ENCODE measurements around the gene RIN2.

Gene RIN2, protein sequence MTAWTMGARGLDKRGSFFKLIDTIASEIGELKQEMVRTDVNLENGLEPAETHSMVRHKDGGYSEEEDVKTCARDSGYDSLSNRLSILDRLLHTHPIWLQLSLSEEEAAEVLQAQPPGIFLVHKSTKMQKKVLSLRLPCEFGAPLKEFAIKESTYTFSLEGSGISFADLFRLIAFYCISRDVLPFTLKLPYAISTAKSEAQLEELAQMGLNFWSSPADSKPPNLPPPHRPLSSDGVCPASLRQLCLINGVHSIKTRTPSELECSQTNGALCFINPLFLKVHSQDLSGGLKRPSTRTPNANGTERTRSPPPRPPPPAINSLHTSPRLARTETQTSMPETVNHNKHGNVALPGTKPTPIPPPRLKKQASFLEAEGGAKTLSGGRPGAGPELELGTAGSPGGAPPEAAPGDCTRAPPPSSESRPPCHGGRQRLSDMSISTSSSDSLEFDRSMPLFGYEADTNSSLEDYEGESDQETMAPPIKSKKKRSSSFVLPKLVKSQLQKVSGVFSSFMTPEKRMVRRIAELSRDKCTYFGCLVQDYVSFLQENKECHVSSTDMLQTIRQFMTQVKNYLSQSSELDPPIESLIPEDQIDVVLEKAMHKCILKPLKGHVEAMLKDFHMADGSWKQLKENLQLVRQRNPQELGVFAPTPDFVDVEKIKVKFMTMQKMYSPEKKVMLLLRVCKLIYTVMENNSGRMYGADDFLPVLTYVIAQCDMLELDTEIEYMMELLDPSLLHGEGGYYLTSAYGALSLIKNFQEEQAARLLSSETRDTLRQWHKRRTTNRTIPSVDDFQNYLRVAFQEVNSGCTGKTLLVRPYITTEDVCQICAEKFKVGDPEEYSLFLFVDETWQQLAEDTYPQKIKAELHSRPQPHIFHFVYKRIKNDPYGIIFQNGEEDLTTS

DNA sequence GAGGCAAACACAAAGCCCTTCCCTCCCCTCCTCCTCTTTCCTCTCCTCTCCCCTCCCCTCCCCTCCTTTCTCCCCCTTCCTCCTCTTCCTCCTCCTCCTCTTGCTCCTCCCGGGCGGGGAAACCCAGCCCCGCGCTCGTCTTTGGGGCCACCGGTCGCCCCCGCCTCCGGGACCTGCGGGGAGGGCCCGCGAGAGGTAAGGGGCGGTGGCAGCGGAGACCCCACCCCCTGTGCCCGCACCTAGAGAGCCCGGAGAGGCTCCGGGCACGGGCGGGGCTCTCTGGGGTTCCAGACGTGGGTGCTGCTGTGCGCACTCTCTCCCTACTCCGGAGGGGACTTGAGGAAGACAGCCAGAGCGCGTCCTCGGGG, at the start of gene RIN2:
Gene RIN2 (plus strand): TSS at position 126 of the 368 bp plus-strand sequence. CDS start 131,344 bp downstream, outside the sequence.
- no peak for DNase-seq

DNA sequence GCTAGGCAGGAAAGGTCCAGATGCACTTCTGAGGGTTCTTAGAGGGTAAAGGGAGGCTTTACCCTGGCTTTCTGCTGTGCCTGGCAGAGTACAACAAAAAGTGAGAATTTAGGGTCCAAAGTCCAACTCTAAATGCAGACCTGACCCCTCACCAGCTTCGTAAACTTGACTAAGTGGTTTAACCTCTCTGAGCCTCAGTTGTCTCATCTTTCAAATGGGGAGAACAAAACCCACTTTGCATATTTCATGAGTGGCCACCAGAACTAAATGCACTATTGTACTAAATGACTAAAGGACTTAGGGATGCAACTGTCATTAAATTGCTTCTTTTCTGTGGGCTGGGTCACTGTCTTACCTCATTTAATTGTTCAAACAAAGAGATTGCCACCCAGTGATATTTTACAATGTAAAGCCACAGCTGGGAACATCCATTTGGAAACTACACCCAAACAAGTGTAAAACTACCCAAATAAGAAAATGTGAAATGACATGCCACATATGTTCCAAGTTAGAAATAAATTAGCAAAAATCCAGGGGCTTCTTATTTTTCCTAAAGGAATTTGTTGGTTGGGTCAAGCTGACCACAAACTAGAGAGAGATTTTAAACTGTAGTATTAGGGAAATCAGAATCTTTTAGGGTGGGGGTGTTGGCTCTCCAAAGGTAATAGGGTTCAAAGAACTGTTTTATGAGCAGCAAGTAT, 48.3 kb upstream of the RIN2 start:
- DNase-seq, result no peak

DNA sequence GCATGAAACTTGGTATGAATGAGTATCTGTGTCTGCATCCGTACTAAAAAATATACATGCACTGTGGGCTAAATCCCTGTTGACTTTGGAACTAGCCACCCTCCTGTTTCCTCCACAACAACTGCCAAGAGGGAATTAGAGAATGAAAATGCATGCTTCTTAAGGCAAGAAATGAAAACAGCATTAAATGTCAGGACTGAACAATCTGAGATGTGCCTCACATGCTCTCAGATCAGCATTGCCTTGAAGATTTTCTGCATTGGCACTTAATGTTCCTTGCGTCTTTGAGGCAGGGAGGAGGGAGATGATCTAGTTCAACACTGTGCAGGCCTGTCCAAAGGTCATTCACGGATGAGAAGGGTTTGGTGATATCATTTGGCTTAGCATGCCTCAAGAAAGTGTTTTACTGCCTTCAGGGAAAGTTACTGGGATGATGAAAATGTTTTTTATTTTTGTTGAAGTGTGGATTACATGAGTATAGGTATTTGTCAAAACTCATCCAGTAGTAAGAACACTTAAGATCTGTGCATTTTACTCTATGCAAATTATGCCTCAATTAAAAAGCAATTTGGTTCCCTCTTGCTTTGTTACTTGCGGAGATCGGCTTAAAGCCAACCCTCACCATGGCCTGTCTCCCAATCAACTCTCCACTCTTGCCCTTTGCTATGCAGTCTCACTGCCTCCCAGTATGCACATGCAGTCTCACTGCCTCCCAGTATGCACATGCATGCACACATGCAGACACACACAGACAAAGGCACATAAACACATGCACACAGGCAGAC, 47.5 kb upstream of the RIN2 start:
- no peak for DNase-seq

DNA sequence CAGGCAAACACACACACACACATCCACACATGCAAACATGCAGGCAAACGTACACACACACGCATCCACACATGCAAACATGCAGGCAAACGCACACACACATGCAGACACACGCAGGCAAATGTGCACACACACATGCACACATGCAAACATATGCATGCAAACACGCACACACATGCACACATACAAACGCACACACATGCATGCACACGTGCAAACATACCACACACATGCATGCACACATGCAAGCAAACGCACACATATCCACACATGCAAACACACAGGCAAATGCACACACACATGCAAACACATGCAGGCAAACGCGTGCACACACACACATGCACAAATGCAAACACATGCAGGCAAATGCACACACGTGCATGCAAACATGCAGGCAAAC, 46.9 kb upstream of the RIN2 start:
- no peak for DNase-seq

DNA sequence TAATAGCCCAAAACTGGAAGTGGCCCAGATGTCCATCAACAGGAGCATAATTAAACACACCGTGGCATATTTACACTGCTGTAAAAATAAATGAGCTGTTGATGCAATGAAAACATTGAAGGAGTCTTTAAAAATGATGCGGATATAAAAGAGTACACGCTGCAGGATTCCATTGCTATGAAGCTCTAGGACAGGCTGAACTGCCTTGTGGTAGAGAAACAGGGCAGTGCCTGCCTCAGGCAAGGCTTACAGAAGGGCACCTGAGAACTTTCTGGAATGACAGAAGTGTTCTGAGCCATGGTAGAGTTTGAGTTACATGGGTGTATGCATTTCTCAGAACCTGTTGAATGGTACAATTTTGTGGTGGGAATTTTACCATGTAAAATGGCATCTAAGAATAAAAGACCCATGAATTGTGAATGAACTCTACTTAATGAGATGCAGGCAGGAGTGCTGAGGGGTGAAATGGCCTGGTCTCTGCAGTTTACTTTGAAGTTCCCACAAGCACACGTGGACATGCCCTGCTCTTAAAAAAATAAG, 45.3 kb upstream of the RIN2 start:
- no peak for DNase-seq

DNA sequence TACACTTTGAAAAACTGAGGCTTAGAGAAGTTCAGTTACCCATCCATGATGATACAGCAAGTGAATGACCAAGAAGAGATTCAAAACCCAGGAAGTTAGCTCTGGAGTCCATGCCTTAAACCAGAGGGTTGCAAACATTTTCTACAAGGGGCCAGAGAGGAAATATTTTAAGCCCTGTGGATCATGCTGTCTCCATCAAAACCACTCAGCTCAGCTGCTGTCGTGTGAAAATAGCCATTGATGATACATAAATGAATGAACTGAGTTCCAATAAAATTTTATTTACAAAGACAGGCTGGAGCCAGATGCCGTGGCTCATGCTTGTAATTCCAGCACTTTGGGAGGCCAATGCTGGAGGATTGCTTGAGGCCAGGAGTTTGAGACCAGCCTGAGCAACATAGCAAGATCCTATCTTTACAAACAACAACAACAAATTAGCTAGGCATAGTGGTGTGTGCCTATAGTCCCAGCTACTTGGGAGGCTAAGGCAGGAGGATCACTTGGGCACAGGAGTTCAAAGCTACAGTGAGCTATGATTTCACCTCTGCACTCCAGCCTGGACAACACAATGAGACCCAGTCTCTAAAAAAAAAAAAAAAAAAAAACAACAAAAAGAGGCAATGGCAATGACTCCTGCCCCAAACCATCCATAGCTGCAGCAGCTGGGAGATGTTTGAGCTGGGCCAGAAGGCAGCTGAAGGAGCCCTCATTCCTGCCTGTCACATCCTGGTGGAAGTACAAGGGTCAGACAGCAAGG, 44.1 kb upstream of the RIN2 start:
- no peak for DNase-seq

DNA sequence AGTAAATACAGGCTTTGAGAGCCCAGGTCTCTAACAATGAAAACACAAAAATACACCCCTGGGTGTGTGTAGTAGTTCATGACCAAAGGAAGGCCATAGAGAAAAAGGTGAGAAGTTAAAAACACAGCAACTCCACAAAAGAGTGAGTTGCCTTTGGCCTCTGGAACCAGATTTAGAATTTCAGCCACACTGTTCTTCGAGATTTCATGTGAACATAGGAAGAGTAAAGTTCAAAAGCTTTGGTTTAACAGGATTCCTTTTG, 43.5 kb upstream of the RIN2 start:
- DNase-seq, result no peak

DNA sequence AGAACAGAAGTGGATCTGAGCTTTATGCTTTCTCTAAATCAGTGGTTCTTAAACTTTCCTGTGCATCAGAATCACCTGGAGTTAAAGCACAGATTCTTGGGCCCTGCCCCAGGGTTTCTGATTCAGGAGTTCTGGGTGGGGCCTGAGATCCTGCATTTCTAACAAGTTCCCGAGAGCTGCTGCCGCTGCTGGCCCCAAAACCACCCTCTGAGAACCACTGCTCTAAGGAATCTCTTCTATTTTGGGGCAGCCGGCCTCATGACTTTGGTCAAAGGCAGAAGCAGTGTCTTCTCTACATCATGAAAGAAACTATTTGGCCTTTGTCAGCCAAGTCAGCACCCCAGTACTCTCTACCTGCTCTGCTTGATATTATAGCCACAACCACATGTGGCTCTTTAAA, 42.1 kb upstream of the RIN2 start:
- no peak for DNase-seq

DNA sequence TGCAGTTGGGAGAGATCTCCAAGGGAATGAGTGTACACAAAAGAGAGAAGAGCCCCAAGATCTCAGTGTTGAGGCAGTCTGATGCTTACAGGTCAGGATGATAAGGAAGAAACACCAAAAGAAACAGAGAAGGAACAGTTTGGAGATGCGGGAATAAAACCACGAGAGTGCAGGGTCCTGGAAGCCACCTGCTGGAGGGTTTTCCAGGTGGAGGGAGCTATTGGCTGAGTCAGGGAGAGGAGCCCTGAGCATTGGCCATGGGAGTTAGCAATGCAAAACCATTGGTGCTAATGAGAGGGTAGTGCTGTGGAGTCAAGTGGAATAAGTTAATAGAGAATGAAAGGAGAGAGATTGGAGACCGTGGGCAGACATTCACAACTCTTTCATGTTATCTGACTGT, 39.2 kb upstream of the RIN2 start:
- no peak for DNase-seq

DNA sequence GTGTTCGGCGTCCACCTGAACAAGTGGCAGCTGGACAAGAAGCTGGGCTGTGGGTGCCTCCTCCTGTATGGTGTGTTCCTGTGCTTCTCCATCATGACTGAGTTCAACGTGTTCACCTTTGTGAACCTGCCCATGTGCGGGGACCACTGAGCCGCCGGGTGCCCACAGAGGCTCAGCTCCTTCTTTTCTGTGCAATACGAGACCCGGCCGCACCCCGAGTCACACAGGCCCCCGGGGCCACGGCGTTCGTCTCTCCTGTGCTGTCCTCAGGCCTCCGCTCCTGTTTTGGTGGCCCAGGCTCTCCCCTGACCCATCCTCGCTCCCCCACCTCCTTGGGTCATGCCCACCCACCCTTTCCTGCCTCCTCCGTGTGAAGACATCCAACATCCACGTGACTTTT, 37.1 kb upstream of the RIN2 start:
- no peak for DNase-seq

DNA sequence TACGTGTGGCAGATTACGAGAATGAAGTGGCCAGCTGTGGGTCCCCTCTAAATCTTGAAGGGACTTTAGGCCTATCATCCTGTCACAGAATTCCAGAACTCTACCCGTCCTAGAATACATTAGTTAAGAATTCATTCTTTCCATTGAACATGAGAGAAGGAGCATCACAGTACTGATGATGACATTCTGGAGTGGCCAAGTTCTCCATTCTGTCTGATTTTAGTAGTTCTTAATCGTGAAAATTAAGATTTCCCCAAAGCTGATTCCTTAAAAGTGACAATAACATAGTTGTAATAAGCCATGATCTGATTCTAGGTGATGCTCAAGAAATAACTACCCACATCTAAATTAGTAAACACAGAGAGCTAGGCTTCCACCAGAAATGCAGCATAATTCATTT, 35.0 kb upstream of the RIN2 start:
- DNase-seq, result no peak

DNA sequence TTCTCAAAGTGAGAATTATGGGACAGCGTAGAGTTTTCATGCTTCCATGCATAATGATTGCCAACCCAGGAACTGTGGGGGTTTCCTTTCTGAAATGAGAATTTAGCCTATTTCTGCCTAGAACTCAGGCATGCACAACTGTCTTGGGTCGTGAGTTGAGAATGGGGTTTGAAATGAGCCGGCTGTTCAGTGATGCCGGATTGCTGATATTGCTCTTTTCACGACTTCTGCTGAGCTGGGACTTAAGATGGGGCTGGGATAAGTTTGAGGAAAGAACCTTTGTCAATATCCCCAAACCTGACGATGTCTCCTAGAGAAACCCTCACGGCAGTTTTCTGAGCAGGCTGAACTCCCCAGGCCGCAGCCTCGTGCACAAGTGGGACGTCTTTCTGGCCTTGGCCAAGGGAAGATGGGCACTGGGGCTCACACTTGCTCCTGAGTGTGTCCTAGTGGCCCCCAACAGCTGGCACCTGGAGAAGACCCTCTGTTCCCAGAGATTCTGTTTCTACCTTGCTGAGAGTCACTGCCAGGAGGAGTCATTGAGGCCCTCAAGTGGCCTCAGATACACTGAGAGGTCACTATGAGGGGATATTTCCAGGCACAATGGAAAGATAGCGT, 34.1 kb upstream of the RIN2 start:
- no peak for DNase-seq

DNA sequence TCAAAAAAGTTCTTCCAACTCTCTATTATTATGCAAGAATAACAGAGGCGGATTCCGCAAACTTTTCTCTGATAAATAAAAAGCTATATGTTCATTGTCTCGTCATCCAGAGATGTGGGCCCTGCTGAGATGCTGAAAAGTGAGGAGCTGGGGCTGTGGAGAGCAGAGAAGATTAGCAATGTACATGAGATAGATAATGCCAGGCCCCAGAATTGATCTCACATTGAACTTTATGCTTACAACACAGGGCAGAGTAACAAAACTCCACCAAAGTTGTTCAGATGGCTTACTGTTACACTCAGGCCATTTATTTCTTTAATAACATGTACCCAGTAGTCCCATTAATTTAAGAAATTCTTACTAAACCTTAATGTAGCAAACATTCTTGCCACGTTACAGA, 32.7 kb upstream of the RIN2 start:
- DNase-seq, result no peak

DNA sequence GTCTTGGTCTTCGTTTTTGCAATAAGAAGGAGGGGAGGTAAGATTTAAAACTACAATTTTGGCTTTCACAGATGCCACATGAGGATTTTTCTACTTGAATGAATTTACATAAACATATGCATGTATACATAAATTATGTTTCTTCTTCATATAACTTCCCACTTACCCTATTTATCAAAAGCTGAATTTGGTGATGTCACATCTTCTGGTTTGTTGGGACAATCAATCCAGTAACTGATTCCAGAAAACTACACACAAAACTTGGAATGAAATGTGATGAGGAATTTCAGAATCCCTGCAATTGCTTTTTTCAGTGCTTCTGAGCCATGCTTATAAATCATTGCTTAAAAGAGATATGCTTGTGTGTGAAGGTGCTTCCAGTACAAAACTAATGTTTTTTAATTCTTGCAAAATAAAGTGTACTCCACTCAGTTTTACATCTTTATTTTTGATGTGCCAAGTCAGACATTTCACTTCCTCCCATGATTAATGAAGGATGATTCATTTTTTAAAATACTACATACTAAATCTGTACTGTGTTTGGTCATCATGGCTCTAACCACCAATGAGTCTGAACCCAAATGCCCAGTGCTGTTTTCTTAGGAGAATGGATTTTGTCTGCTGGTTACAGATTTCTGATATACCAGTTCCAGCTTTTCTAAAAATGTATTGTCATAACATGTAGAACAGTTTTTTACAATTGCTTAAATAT, 32.1 kb upstream of the RIN2 start:
- no peak for DNase-seq

DNA sequence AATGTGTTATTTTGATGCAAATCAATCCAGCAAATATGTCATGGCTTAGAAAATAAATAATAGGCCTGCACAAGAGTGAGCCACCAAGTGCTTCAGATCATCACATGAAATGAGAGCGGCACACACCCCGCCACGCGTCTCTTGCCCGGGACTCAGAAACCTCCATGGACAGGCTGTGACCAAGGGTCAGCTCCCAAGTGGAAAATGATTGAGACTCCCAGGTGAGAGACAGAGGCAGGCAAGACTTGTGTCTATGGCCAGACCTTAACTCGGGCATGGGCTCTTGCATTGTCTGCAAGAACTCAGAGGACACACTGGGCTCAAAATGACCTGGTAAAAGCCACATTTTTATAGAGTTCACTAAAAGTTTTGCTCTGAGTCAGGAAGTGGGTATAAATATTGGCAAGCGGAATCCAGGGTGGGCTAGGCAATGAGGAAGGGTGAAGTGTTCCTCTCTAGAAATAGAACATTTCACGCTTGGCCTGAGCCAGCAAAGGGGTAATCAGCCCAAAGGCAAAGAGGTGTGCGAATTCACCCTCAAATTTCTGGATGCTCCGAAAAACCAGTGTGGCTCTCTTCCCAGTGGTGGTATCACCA, 30.7 kb upstream of the RIN2 start:
- no peak for DNase-seq

DNA sequence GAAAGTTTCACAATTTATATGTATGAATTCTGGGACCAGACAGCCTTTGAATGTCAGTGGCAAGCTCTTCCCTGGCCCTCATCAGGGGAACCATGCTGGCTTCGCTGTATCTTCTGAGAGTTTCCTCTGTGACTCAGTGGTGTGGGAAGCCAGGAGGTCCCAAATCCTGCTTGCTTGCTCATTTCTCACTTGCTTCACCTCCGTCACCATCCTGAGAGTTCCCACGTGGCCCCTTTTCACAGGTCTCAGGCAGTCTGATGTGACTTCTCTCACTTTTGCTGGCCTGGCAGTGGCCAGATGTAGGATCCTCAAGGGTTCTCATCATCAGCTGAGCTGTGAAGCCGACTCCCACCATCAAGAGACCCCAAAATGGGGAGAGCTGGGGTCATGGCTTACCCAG, 28.4 kb upstream of the RIN2 start:
- DNase-seq, result no peak

DNA sequence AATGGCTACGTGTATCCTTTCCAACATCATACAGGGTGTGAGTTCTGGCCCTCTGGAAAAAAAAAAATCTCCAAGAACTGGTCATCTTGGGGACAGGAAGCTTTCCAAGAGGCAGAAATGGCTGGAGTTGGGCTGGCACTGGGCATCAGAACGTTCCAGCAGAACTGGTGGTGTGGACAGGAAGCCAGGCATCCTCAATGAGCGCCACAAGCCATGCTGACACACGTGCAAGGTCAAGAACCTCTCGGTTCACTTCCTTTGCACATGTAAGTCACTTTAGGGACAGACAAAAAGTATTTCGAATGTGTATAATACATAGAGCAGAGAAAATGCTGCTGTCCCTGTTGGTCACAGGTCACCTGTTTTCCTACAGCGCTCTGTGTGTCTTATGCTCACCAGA, 27.4 kb upstream of the RIN2 start:
- DNase-seq, result no peak

DNA sequence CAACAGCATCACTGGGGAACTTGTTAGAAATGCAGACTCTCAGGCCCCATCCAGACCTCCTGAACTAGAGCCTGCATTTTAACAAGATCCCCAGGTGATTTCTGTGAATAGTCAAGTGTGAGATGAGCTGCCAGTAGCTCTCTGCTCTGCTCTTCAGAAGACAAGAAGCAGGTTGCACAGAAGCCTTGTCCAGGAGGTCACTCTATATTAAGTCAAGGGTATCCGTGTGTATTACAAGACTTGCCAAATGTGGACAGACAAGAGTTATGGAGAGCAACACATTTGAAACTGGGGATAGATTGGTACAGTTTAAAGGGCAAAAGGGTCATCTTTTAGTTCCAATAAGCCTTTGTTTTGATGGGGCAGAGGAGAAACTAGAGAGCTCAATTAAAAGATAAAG, 23.2 kb upstream of the RIN2 start:
- no peak for DNase-seq

DNA sequence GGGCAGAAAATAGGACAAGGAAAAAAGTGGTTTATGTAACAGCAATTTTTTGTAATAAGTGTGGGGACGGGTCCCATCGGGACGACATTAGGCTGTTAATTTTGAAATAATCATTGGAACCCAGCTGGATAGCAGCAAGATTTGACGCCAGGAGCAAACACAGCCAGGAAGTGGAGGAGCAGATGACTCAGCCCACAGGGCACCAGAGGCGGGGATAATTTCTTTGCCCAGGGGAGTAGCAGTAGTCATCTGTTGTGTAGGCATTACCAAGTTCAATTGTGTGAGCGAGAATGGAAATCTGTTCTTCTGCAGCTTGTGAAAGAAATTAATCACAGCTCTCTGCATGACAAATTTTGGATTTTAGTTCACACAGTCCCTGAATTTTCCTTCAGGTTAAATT, 22.6 kb upstream of the RIN2 start:
- peak; percentile 97 for DNase-seq

DNA sequence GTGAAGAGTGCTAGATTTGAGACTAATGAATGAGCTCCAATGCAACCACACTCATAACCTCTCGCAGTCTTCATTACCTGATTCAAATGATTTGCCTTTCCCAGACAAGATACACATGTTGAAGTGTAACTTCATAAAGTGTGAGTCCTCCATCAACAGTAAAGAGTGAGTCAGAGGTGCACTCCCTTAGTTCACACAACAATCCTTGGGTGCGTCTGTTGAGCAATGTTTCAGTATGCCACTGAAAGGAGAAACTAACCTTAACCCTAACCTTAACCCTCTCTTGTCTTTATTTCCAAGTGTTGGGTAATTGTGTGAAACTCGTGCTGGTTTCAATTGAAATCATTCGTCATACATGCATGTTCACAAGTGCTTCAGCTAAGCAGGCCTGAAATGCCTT, 21.0 kb upstream of the RIN2 start:
- no peak for DNase-seq

DNA sequence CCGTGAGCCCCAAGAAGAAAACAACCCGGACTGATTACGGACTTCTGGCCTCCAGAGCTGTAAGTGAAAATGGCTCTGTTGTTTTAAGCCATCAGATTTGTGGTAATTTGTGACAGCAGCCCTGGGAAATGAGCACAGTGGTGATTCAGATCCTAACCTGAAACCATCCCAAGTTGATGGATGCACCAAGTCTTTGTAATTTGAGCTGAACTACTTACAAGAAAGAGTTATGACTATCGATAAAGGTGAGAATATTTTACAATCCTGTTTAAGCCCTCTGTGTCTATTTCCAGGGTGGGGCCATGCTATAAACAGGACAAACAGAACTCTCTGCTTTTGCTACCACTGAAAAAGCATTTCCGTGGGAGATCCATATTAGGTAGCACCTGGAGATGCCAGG, 19.1 kb upstream of the RIN2 start:
- no peak for DNase-seq

All from NCI-H446 treated with DMSO at 0.1 percent for 48 hours (cell line).